ENCODE results near the gene SPATA25. TPM values are rescaled to one million over a fixed set of nuclear protein-coding genes. Genes with fewer than 3 reads are reported as not detected.

The SPATA25 gene
- total RNA-seq, 3 donors from 2014 or later (not counting 1 experiment from before 2014, with no cell fraction given), result 1.2 TPM; not detected in 2

GRCh38 chr20:45863543-45864470, 23.6 kb downstream of the SPATA25 start:
- Mint-ChIP-seq H3K4me1 (peaks cover 23 to 24% of the 10 kb centered on the region in 2 donors), H3K27ac (no peak overlapping the region), H3K9me3 (no peaks in the 10 kb centered on the region), H3K27me3 (ENCODE audit: low read depth in 2 of 2) (no peaks in the 10 kb centered on the region), H3K36me3 (no peaks in the 10 kb centered on the region), H3K4me3 (no peak overlapping the region)
- TF ChIP-seq CTCF (IDR thresholded peaks at IDR 0.05), result no peak
- Histone ChIP-seq H3K27me3 (ENCODE audit: control insufficient read depth, insufficient read depth, low read length) (no peaks in the 10 kb centered on the region), H3K27ac (ENCODE audit: low read length) (no peak overlapping the region), H3K4me3 (ENCODE audit: low read length) (no peak overlapping the region), H3K36me3 (ENCODE audit: control insufficient read depth, insufficient read depth, low read length) (no peaks in the 10 kb centered on the region), H3K4me1 (ENCODE audit: control insufficient read depth, insufficient read depth, low read length) (no peaks in the 10 kb centered on the region), H3K9me3 (ENCODE audit: control insufficient read depth, insufficient read depth, low read length) (no peaks in the 10 kb centered on the region)
- no peak for DNase-seq
- WGBS (ENCODE audit: insufficient coverage), result 94% methylated on average over 7 of the region's 7 CpGs
- no peak for ATAC-seq
- intact Hi-C loops (cut with micrococcal nuclease), result no loop called here

GRCh38 chr20:45861221-45862075, 26.0 kb downstream of the SPATA25 start:
- DNase-seq (no peak), ATAC-seq (no peak)
- no peaks in the 10 kb centered on the region for H3K9me3 ChIP-seq (ENCODE audit: control insufficient read depth, insufficient read depth, low read length)
- intact Hi-C loops (cut with micrococcal nuclease), result no loop called here
- no peak overlapping the region for H3K4me3 Mint-ChIP-seq
- no peaks in the 10 kb centered on the region for H3K9me3 Mint-ChIP-seq
- peaks cover 36 to 46% of the 10 kb centered on the region in 2 donors for H3K4me1 Mint-ChIP-seq
- H3K36me3 Mint-ChIP-seq, result no peaks in the 10 kb centered on the region
- no peaks in the 10 kb centered on the region for H3K27me3 ChIP-seq (ENCODE audit: control insufficient read depth, insufficient read depth, low read length)
- H3K4me3 ChIP-seq (ENCODE audit: low read length), result no peak overlapping the region
- no peak overlapping the region for H3K27ac Mint-ChIP-seq
- no peak overlapping the region for H3K27ac ChIP-seq (ENCODE audit: low read length)
- no peaks in the 10 kb centered on the region for H3K27me3 Mint-ChIP-seq (ENCODE audit: low read depth in 2 of 2)
- H3K36me3 ChIP-seq (ENCODE audit: control insufficient read depth, insufficient read depth, low read length), result no peaks in the 10 kb centered on the region
- TF ChIP-seq CTCF (IDR thresholded peaks at IDR 0.05), result no peak
- peaks cover 16% of the 10 kb centered on the region for H3K4me1 ChIP-seq (ENCODE audit: control insufficient read depth, insufficient read depth, low read length)
- WGBS (ENCODE audit: insufficient coverage), result 93% methylated on average over 7 of the region's 7 CpGs

- 72% methylated on average over 7 of the region's 7 CpGs for WGBS (ENCODE audit: insufficient coverage)
- H3K27ac ChIP-seq (ENCODE audit: low read length), result no peak overlapping the region
- H3K27me3 ChIP-seq (ENCODE audit: control insufficient read depth, insufficient read depth, low read length), result no peaks in the 10 kb centered on the region
- H3K9me3 Mint-ChIP-seq, result no peaks in the 10 kb centered on the region
- no peak overlapping the region for H3K27ac Mint-ChIP-seq
- DNase-seq, result no peak
- intact Hi-C loops (cut with micrococcal nuclease), result no loop called here
- TF ChIP-seq CTCF (IDR thresholded peaks at IDR 0.05), result no peak
- no peaks in the 10 kb centered on the region for H3K9me3 ChIP-seq (ENCODE audit: control insufficient read depth, insufficient read depth, low read length)
- H3K4me3 Mint-ChIP-seq, result peak overlapping the region; percentile 33
- no peak overlapping the region for H3K4me3 ChIP-seq (ENCODE audit: low read length)
- no peaks in the 10 kb centered on the region for H3K36me3 ChIP-seq (ENCODE audit: control insufficient read depth, insufficient read depth, low read length)
- no peaks in the 10 kb centered on the region for H3K27me3 Mint-ChIP-seq (ENCODE audit: low read depth in 2 of 2)
- peaks cover 38 to 53% of the 10 kb centered on the region in 2 donors for H3K4me1 Mint-ChIP-seq
- peaks cover 24% of the 10 kb centered on the region for H3K4me1 ChIP-seq (ENCODE audit: control insufficient read depth, insufficient read depth, low read length)
- no peaks in the 10 kb centered on the region for H3K36me3 Mint-ChIP-seq
- no peak for ATAC-seq
Measured at GRCh38 chr20:45860560-45861220, 26.7 kb downstream of the SPATA25 start.
